Ishikawa (cell line): ENCODE data around the gene SH3RF2.

Experiments used
- CEBPB ChIP-seq: IDR thresholded peaks from 2 replicates; pipeline ENCODE4 v1.6.1; 2012
- CREB1 ChIP-seq: IDR thresholded peaks from 2 replicates; pipeline ENCODE4 v1.6.1; 2012; ENCODE audit warnings: low read depth
- EGR1 ChIP-seq: IDR thresholded peaks from 2 replicates; pipeline ENCODE4 v1.6.1; 2012
- EP300 ChIP-seq: IDR thresholded peaks from 2 replicates; pipeline ENCODE4 v1.6.1; 2012; ENCODE audit warnings: borderline replicate concordance
- FOXM1 ChIP-seq: IDR thresholded peaks from 2 replicates; pipeline ENCODE4 v1.6.1; 2012; ENCODE audit warnings: low read depth, borderline replicate concordance
- NFIC ChIP-seq: IDR thresholded peaks from 2 replicates; pipeline ENCODE4 v1.6.1; 2012
- RAD21 ChIP-seq: IDR thresholded peaks from 2 replicates; pipeline ENCODE4 v1.6.1; 2012; ENCODE audit warnings: low read depth
- REST ChIP-seq: IDR thresholded peaks from 2 replicates; pipeline ENCODE4 v1.6.1; 2012; ENCODE audit warnings: low read depth, mild to moderate bottlenecking
- TAF1 ChIP-seq: IDR thresholded peaks from 2 replicates; pipeline ENCODE4 v1.6.1; 2012; ENCODE audit warnings: low read depth, mild to moderate bottlenecking
- TCF12 ChIP-seq: IDR thresholded peaks from 2 replicates; pipeline ENCODE4 v1.6.1; 2012; ENCODE audit warnings: low read depth
- TEAD4 ChIP-seq: IDR thresholded peaks from 2 replicates; pipeline ENCODE4 v1.6.1; 2012
- YY1 ChIP-seq: IDR thresholded peaks from 2 replicates; pipeline ENCODE4 v1.6.1; 2012; ENCODE audit warnings: low read depth
- ZBTB7A ChIP-seq: IDR thresholded peaks from 2 replicates; pipeline ENCODE4 v1.6.1; 2012; ENCODE audit warnings: low read depth
- TF ChIP-seq, protein P1 (sequence below): IDR thresholded peaks from 2 replicates; pipeline ENCODE4 v1.6.1; 2012
- TF ChIP-seq, protein P2 (sequence below): IDR thresholded peaks from 2 replicates; pipeline ENCODE4 v1.6.1; 2012

Gene SH3RF2

GRCh38 chr5:146081556-146081955 is 145.2 kb downstream of the SH3RF2 start:
- TF ChIP-seq CREB1 (no peak), TAF1 (no peak), NFIC (no peak), RAD21 (no peak), FOXM1 (no peak), EP300 (no peak), TCF12 (no peak), YY1 (no peak), REST (no peak), TEAD4 (no peak), CEBPB (no peak), EGR1 (no peak), ZBTB7A (no peak)
- TF ChIP-seq, protein P1, sequence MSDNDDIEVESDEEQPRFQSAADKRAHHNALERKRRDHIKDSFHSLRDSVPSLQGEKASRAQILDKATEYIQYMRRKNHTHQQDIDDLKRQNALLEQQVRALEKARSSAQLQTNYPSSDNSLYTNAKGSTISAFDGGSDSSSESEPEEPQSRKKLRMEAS: no peak
- TF ChIP-seq, protein P2, sequence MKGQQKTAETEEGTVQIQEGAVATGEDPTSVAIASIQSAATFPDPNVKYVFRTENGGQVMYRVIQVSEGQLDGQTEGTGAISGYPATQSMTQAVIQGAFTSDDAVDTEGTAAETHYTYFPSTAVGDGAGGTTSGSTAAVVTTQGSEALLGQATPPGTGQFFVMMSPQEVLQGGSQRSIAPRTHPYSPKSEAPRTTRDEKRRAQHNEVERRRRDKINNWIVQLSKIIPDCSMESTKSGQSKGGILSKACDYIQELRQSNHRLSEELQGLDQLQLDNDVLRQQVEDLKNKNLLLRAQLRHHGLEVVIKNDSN: no peak

- TF ChIP-seq EP300: no peak
- TF ChIP-seq NFIC: no peak
- TF ChIP-seq ZBTB7A: no peak
- no peak for TF ChIP-seq CREB1
- no peak for TF ChIP-seq TAF1
- TF ChIP-seq FOXM1: no peak
- no peak for TF ChIP-seq EGR1
- no peak for TF ChIP-seq CEBPB
- no peak for TF ChIP-seq RAD21
- TF ChIP-seq, protein P2: no peak
- no peak for TF ChIP-seq YY1
- no peak for TF ChIP-seq TEAD4
- TF ChIP-seq, protein P1: no peak
- TF ChIP-seq TCF12: no peak
- no peak for TF ChIP-seq REST
Measured at GRCh38 chr5:146082798-146083197, 146.4 kb downstream of the SH3RF2 start.

GRCh38 chr5:146084376-146084775 is 148.0 kb downstream of the SH3RF2 start:
- TF ChIP-seq, protein P2: no peak
- TF ChIP-seq FOXM1 (no peak), REST (no peak), CEBPB (no peak), TCF12 (no peak), TEAD4 (no peak), TAF1 (no peak), CREB1 (no peak), ZBTB7A (no peak), YY1 (no peak), EP300 (no peak), EGR1 (no peak), RAD21 (no peak), NFIC (no peak)
- TF ChIP-seq, protein P1: no peak

DNA sequence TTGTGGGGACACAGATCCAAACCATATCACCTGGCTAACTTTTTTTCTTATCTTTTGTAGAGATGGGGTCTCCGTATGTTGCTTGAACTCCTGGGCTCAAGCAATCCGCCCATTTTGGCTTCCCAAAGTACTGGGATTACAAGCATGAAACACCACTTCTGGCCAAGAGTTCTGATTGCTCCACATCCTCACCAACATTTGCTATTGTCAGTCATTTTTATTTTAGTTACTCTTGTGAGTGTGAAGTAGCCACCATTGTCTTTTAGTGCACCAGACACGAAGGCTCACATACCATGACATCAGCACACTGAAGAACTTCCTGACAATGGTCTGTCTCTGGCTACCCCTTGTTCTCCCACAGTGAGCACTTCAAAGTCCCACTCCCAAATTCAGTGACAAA is 151.7 kb downstream of the SH3RF2 start:
- TF ChIP-seq ZBTB7A (no peak), TAF1 (no peak), CREB1 (no peak), EGR1 (no peak), FOXM1 (no peak), REST (no peak), EP300 (no peak), TCF12 (no peak), TEAD4 (no peak), RAD21 (no peak), YY1 (no peak), NFIC (no peak), CEBPB (no peak)
- TF ChIP-seq, protein P1: no peak
- TF ChIP-seq, protein P2: no peak
